GM23338 (cell line): ENCODE measurements around the gene PDIA5. TPM values are rescaled to one million over a fixed set of nuclear protein-coding genes. Genes with fewer than 3 reads are reported as not detected.

Experiments used
- ATAC-seq: fragments of 200-7000 bp; cut with Tn5 transposase; 3 replicates; pipeline ENCODE4 v1.9.1; 2020
- DNase-seq: peaks from one replicate; pipeline ENCODE4 v3.0.0-alpha.2; 2015; ENCODE audit warnings: low spot score
- H2AFZ ChIP-seq: fragments of 200-600 bp; sonication (generic); 2 replicates; pipeline ENCODE4 v1.8.0; 2016; ENCODE audit warnings: antibody characterized with exemption, mild to moderate bottlenecking, moderate library complexity
- H3F3A ChIP-seq: fragments of 200-600 bp; sonication (generic); replicated peaks from 2 replicates; pipeline ENCODE4 v1.8.0; 2017; ENCODE audit warnings: antibody characterized with exemption, mixed run types, low read depth
- H3K27ac ChIP-seq: fragments of 200-600 bp; sonication (generic); 2 replicates; pipeline ENCODE4 v1.6.1; 2016; ENCODE audit warnings: low read depth
- H3K27me3 ChIP-seq: fragments of 200-600 bp; sonication (generic); 2 replicates; pipeline ENCODE4 v1.8.0; 2016; ENCODE audit warnings: mild to moderate bottlenecking, mixed run types, moderate library complexity; ENCODE audit not compliant: insufficient read depth
- H3K36me3 ChIP-seq: fragments of 200-600 bp; sonication (generic); 2 replicates; pipeline ENCODE4 v1.8.0; 2016; ENCODE audit warnings: mild to moderate bottlenecking; ENCODE audit not compliant: insufficient read depth
- H3K4me1 ChIP-seq: fragments of 200-600 bp; sonication (generic); 2 replicates; pipeline ENCODE4 v1.8.0; 2016; ENCODE audit warnings: mild to moderate bottlenecking, moderate library complexity; ENCODE audit not compliant: insufficient read depth
- H3K4me2 ChIP-seq: fragments of 200-600 bp; sonication (generic); 2 replicates; pipeline ENCODE4 v1.7.1; 2017; ENCODE audit warnings: mixed run types
- H3K4me3 ChIP-seq: fragments of 200-600 bp; sonication (generic); 2 replicates; pipeline ENCODE4 v1.6.1; 2016; ENCODE audit warnings: mixed run types
- H3K79me2 ChIP-seq: fragments of 200-600 bp; sonication (generic); replicated peaks from 2 replicates; pipeline ENCODE4 v1.8.0; 2017; ENCODE audit warnings: mild to moderate bottlenecking; ENCODE audit not compliant: insufficient read depth
- H3K9me2 ChIP-seq: fragments of 200-600 bp; sonication (generic); 2 replicates; pipeline ENCODE4 v1.8.0; 2017; ENCODE audit not compliant: insufficient read depth
- H4K20me1 ChIP-seq: fragments of 200-600 bp; sonication (generic); replicated peaks from 2 replicates; pipeline ENCODE4 v1.8.0; 2017; ENCODE audit warnings: mild to moderate bottlenecking; ENCODE audit not compliant: insufficient read depth
- H3K27ac Mint-ChIP-seq: 2 replicates; pipeline ENCODE4 v1.8.0; 2020; ENCODE audit warnings: inconsistent platforms, mild to moderate bottlenecking, moderate library complexity, mixed read lengths
- H3K27me3 Mint-ChIP-seq: 3 replicates; pipeline ENCODE4 v1.8.0; 2022; ENCODE audit warnings: low read depth, mild to moderate bottlenecking, moderate library complexity, mixed read lengths, inconsistent platforms; ENCODE audit not compliant: insufficient read depth, poor library complexity
- H3K36me3 Mint-ChIP-seq: 3 replicates; pipeline ENCODE4 v1.8.0; 2021; ENCODE audit warnings: low read depth, mild to moderate bottlenecking, inconsistent platforms, moderate library complexity, mixed read lengths
- H3K4me1 Mint-ChIP-seq: 3 replicates; pipeline ENCODE4 v1.8.0; 2020; ENCODE audit warnings: mild to moderate bottlenecking, inconsistent platforms, mixed read lengths
- H3K4me3 Mint-ChIP-seq: 3 replicates; pipeline ENCODE4 v1.8.0; 2021; ENCODE audit warnings: moderate library complexity, mild to moderate bottlenecking, inconsistent platforms, mixed read lengths
- H3K9me3 Mint-ChIP-seq: 3 replicates; pipeline ENCODE4 v1.8.0; 2020; ENCODE audit warnings: moderate library complexity, mild to moderate bottlenecking, inconsistent platforms, mixed read lengths
- CREB1 ChIP-seq: fragments of 250-450 bp; sonication (Bioruptor Pico); IDR thresholded peaks from 2 replicates; pipeline ENCODE4 v1.5.0; 2020; ENCODE audit warnings: low read depth, mild to moderate bottlenecking, moderate library complexity
- ETS1 ChIP-seq: IDR thresholded peaks from 2 replicates; pipeline ENCODE4 v1.6.1; 2016; ENCODE audit warnings: antibody characterized with exemption
- EZH2 ChIP-seq: fragments of 200-600 bp; sonication (generic); IDR thresholded peaks from one replicate; pipeline ENCODE4 v1.8.0; 2017; ENCODE audit warnings: antibody characterized with exemption, mild to moderate bottlenecking, low read depth; ENCODE audit not compliant: unreplicated experiment
- EZH2phosphoT487 ChIP-seq: fragments of 200-600 bp; sonication (generic); IDR thresholded peaks from one replicate; pipeline ENCODE4 v1.8.1; 2018; ENCODE audit warnings: antibody characterized with exemption; ENCODE audit not compliant: unreplicated experiment
- REST ChIP-seq: IDR thresholded peaks from one replicate; pipeline ENCODE4 v1.6.1; 2018; ENCODE audit warnings: antibody characterized with exemption; ENCODE audit not compliant: unreplicated experiment
- STAT1 ChIP-seq: IDR thresholded peaks from one replicate; pipeline ENCODE4 v1.6.1; 2016; ENCODE audit warnings: antibody characterized with exemption; ENCODE audit not compliant: unreplicated experiment
- ZNF114 ChIP-seq: fragments of 250-450 bp; sonication (Bioruptor Pico); IDR thresholded peaks from 2 replicates; pipeline ENCODE4 v1.5.0; 2020; ENCODE audit warnings: mild to moderate bottlenecking, moderate library complexity
- ZNF331 ChIP-seq: fragments of 250-450 bp; sonication (Bioruptor Pico); IDR thresholded peaks from 2 replicates; pipeline ENCODE4 v1.5.0; 2020; ENCODE audit warnings: low read depth, mild to moderate bottlenecking, moderate library complexity
- polyA plus RNA-seq: library from polyadenylated mRNA; unstranded; fragments of >200 nt; fragmentation: Nextera tagmentation; extraction: Ambion mirVana; gene quantifications from 2 replicates; pipeline ENCODE4 v1.2.1, GENCODE V29; 2016
- total RNA-seq: library from RNA; depleted of rRNA; stranded (reverse); fragments of >200 nt; shearing (Covaris generic); gene quantifications from 2 replicates; pipeline ENCODE4 v1.2.3, GENCODE V29; 2014

Gene PDIA5
- total and polyA plus RNA-seq, 2 experiments from 2014 or later: 22.9 to 28.1 TPM

- TF ChIP-seq ZNF331 (no peak), ZNF114 (CRISPR knock-in tag) (no peak), CREB1 (CRISPR knock-in tag) (no peak), EZH2 (no peak)
Observed at GRCh38 chr3:123072564-123072963, 5.7 kb downstream of the PDIA5 start (continued).

- no peaks in the 10 kb centered on the region for H3F3A ChIP-seq
- TF ChIP-seq EZH2 (no peak), EZH2phosphoT487 (no peak), ETS1 (no peak), STAT1 (no peak), ZNF114 (CRISPR knock-in tag) (no peak)
- no peaks in the 10 kb centered on the region for H3K9me2 ChIP-seq
- ATAC-seq (no peak), DNase-seq (no peak)
- Mint-ChIP-seq H3K27ac (no peak overlapping the region), H3K4me1 (peaks cover 30% of the 10 kb centered on the region), H3K36me3 (no peaks in the 10 kb centered on the region), H3K9me3 (no peaks in the 10 kb centered on the region), H3K4me3 (no peak overlapping the region), H3K27me3 (peaks cover 3% of the 10 kb centered on the region)
- no peaks in the 10 kb centered on the region for H3K27me3 ChIP-seq
- peaks cover 12% of the 10 kb centered on the region for H3K4me1 ChIP-seq
- peak overlapping the region; percentile 39; the same call in 1 of the 2 replicates for H3K4me2 ChIP-seq
- peaks cover 100% of the 10 kb centered on the region for H3K79me2 ChIP-seq
- H3K27ac ChIP-seq: no peak overlapping the region
- no peaks in the 10 kb centered on the region for H3K36me3 ChIP-seq
- no peak overlapping the region for H2AFZ ChIP-seq
- peaks cover 70% of the 10 kb centered on the region for H4K20me1 ChIP-seq
- no peak overlapping the region for H3K4me3 ChIP-seq
Observed at GRCh38 chr3:123075359-123075758, 8.5 kb downstream of the PDIA5 start.

GRCh38 chr3:123076112-123076495 lies 9.3 kb downstream of the PDIA5 start:
- peaks cover 100% of the 10 kb centered on the region for H3K79me2 ChIP-seq
- H3K27ac Mint-ChIP-seq: no peak overlapping the region
- H3K9me3 Mint-ChIP-seq: no peaks in the 10 kb centered on the region
- TF ChIP-seq REST: no peak
- no peaks in the 10 kb centered on the region for H3K36me3 ChIP-seq
- peaks cover 75% of the 10 kb centered on the region for H4K20me1 ChIP-seq
- no peaks in the 10 kb centered on the region for H3K36me3 Mint-ChIP-seq
- no peak overlapping the region for H3K4me2 ChIP-seq
- peaks cover 8% of the 10 kb centered on the region for H3K4me1 ChIP-seq
- H3K4me1 Mint-ChIP-seq: peaks cover 27% of the 10 kb centered on the region
- no peak overlapping the region for H3K27ac ChIP-seq
- no peaks in the 10 kb centered on the region for H3K27me3 ChIP-seq
- DNase-seq (no peak), ATAC-seq (no peak)
- H3K4me3 ChIP-seq: no peak overlapping the region
- peaks cover 3% of the 10 kb centered on the region for H3K27me3 Mint-ChIP-seq
- H2AFZ ChIP-seq: no peak overlapping the region
- no peak overlapping the region for H3K4me3 Mint-ChIP-seq
- H3F3A ChIP-seq: no peaks in the 10 kb centered on the region
- no peaks in the 10 kb centered on the region for H3K9me2 ChIP-seq
